Uterus (tissue), 2 donors: Measurements from ENCODE around the gene NECTIN1.

ENCODE experiments used
- CTCF ChIP-seq, 4 experiments: fragments of 200-600 bp in 2 of 4; fragments of 450-650 bp in 2 of 4; sonication (generic) in 2 of 4; IDR thresholded peaks; one replicate each; pipeline ENCODE4 v1.5.1; 2016 to 2019; ENCODE audit warnings: antibody characterized with exemption in 4 of 4, mild to moderate bottlenecking in 2 of 4, moderate library complexity in 1 of 4
- POLR2A ChIP-seq, 2 donors: fragments of 450-650 bp; IDR thresholded peaks; one replicate each; pipeline ENCODE4 v1.6.1; 2016; ENCODE audit warnings: antibody characterized with exemption in 2 of 2, mild to moderate bottlenecking in 1 of 2, moderate library complexity in 1 of 2

GRCh38 chr11:119635776-119636175, 93.2 kb downstream of the NECTIN1 start:
- TF ChIP-seq POLR2A (IDR thresholded peaks at IDR 0.05) = no peak
- no peak for TF ChIP-seq CTCF (IDR thresholded peaks at IDR 0.05)
